Measurements from ENCODE around the gene DCAF11.
"Not testable (repeated sequence)": the region's sequence is repeated elsewhere in the genome, so short reads cannot be mapped to it uniquely, and the experiment has no call there.

DCAF11 gene

GRCh38 chr14:24096545-24097181 lies 17.9 kb upstream of the DCAF11 start:
- no peak for DNase-seq (ENCODE audit: low read depth in 2 of 2)

GRCh38 chr14:24098229-24098926 lies 16.2 kb upstream of the DCAF11 start:
- DNase-seq (ENCODE audit: low read depth in 2 of 2), result no peak

DNA sequence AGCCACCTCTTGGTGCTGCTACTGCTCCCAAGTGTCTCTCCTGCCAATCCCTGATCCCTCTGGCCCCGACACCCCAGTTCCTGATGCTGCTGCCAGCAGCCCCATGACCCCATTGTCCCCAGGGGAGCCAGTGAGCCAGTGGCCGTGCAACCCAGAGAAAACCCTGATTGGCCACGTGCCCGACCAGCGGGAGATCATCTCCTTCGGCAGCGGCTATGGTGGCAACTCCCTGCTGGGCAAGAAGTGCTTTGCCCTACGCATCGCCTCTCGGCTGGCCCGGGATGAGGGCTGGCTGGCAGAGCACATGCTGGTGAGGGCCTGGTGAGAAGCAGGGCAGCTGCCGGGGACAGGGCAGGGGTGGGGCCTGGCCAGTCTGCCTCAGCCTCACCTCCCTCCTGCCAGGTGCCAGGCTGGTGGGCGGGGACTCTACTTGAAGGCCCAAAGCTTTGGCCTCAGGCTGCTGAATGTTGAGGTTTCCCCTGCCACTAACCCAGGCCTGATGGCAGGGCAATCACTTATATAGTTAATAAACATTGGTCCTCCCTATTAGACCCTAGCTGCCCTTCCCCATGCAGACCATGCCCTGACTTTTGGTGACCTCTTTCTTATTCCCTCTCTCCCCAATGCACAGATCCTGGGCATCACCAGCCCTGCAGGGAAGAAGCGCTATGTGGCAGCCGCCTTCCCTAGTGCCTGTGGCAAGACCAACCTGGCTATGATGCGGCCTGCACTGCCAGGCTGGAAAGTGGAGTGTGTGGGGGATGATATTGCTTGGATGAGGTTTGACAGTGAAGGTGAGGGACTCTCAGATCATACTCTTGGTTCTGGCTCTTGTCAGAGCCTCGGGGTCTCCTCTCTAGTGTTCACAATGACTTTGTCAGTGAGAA lies 15.4 kb upstream of the DCAF11 start:
- no peak for DNase-seq (ENCODE audit: low read depth in 2 of 2)

DNA sequence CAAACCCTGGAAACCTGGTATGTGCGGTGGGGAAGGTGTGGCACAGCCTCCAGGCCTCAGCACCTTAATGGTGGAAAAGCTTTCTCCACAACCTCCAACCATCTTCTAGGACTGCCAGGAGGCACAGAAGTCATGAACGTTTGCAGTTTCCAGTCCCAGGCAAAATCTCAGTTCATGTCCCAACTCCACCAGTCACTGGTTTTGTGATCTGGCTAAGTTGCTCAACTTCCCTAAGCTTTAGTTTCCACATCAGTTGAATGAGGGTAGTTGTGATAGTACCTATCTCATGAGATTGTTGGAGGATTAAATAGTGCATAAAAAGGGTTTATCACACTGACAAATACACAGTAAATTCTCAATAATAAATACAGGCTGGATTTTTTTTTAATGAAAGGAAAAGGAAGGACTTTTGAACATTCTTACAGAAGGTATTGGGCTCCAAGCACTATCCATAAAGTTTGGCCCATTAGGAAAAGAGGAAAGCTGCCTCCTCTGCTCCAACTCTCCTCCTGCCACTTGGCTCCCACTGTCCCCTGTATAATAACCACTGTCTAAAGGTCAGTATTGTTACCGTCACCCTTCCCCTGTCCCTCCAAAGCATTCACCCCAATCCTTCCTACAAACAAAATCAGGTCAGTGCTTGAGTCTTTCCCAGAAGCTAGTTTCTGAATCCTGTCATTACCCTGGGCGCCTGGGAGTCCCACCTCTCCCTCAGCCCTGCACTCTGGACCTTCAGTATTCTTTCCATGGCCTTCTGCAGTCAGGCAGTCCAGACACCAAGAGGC lies 14.2 kb upstream of the DCAF11 start:
- DNase-seq (ENCODE audit: low read depth in 2 of 2), result no peak

GRCh38 chr14:24100982-24101494 lies 13.5 kb upstream of the DCAF11 start:
- no peak for DNase-seq (ENCODE audit: low read depth in 2 of 2)

- DNase-seq (ENCODE audit: low read depth in 2 of 2), result no peak
Observed at GRCh38 chr14:24102357-24103048, 12.1 kb upstream of the DCAF11 start.

DNA sequence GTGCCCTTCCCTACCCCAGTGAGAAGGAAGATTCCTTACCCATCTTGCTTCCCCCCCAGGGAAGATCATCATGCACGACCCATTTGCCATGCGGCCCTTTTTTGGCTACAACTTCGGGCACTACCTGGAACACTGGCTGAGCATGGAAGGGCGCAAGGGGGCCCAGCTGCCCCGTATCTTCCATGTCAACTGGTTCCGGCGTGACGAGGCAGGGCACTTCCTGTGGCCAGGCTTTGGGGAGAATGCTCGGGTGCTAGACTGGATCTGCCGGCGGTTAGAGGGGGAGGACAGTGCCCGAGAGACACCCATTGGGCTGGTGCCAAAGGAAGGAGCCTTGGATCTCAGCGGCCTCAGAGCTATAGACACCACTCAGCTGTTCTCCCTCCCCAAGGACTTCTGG lies 11.1 kb upstream of the DCAF11 start:
- DNase-seq (ENCODE audit: low read depth in 2 of 2), result no peak

GRCh38 chr14:24105609-24106239 lies 8.9 kb upstream of the DCAF11 start:
- not testable (repeated sequence) for DNase-seq (ENCODE audit: low read depth in 2 of 2)

GRCh38 chr14:24106672-24107271 lies 7.8 kb upstream of the DCAF11 start:
- no peak for DNase-seq (ENCODE audit: low read depth in 2 of 2)

DNA sequence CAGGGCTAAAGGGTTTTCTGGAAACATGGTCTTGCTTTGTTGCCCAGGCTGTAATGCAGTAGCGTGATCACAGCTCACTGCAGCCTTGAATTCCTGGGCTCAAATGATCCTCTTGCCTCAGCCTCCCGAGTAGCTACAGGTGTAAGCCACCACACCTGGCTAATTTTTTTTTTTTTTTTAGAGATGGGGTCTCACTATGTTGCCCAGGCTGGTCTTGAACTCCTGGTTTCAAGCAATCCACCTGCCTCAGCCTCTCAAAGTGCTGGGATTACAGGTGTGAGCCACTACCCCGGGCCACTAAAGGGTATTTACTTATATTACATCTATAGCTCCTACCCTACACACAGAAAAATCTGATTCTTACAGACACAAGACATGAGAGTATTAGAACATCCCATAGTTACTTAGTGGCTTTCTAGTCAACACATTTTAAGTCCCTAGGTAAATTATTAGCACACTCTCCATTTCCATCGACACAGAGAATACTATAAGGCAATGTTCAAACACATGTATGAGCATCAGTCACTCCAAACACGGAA lies 6.2 kb upstream of the DCAF11 start:
- no peak for DNase-seq (ENCODE audit: low read depth in 2 of 2)

- no peak for DNase-seq (ENCODE audit: low read depth in 2 of 2)
Observed at GRCh38 chr14:24110060-24110459, 4.5 kb upstream of the DCAF11 start.

- DNase-seq (ENCODE audit: low read depth in 2 of 2), result no peak
Observed at GRCh38 chr14:24110523-24110922, 4.1 kb upstream of the DCAF11 start.

DNA sequence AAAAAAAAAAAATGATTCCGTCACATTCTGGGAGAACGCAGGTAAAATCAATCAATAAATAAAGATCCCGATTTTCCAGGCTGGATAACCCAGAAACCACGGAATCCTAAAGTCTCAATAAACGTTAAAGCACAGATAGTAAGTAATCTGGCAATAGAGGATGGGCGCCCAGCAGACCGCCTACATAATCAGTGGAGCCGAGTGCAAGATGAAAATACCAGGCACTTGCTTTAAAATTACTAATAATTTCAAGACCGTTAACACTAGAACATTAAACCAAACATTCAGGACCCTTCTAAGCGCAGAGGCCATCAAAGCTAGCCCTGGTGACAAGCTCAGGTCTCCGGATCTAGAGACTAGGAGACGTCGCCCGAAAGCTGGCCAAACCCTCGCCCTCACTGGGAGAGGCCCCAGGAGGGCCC lies 1.2 kb upstream of the DCAF11 start:
- DNase-seq (ENCODE audit: low read depth in 2 of 2), result no peak

DNA sequence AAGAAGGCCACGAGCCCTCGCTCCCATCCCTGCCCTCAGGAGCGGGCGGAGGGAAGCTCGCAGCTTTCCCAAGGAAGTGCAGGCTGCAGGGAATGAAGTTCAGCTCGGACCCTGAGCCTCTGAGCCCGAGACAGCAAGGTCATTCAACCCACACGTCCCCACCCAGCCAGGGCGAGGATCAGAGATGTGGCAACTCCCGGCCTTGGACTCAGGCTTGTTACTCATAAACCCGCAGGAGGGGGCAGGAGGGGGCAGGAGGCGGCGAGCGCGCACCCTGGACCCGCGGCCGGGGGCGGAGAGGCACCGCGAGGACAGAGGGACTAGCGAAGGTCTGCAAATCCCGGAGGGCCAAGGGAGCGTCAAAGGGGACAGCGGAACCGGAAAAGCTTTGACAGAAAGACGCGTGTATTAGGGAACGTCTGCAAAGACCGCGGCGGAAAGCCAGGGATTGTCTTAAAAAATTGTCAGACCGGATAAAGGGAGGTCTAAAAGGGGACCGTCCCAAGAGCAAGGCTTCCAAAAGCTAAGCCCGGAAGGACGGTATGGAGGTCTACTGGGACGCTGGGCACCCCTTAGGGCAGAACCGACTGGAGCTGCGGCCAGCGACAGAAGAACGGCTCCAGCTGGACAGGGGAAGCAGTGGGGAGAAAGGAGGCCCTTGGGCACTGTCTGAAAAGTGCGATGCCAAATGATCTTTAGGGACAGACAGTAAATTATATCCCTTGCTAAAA lies 611 bp upstream of the DCAF11 start:
- peak; percentile 44 to 58 for DNase-seq (ENCODE audit: low read depth in 2 of 2)

DNA sequence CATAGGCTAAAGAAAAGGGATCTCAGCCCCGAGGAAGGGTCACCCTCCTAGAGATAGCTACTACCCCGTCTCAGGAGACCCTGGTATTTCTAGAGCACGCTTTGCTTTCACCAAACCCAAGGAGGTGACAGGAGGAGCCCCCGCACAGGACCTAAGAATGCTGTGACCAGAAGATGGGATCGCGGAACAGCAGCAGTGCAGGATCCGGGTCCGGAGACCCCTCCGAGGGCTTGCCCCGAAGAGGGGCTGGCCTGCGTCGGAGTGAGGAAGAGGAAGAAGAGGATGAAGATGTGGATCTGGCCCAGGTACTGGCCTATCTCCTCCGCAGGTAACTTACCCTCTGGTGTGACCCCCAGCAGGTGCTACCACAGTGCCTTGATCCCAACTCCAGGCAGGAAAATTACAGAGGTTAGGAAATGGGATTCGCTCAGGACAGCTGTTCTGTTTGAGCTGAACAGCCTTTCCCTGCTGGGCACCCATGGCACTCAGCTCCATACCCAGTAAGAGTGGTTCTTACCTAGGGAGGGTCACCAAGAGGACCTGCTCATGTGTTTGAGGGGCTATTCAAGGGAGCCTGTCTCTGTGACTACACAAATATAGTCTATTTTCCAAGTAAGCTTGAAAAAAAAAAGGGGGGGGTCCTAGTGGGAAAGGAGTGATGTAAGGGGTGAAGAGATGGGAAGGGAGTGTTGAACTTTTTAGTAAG lies 998 bp downstream of the DCAF11 start:
- no peak for DNase-seq (ENCODE audit: low read depth in 2 of 2)

- DNase-seq (ENCODE audit: low read depth in 2 of 2), result no peak
Observed at GRCh38 chr14:24116128-24116814, 1.7 kb downstream of the DCAF11 start.

- DNase-seq (ENCODE audit: low read depth in 2 of 2), result no peak
Observed at GRCh38 chr14:24117179-24117578, 2.6 kb downstream of the DCAF11 start.

GRCh38 chr14:24119691-24120090 lies 5.1 kb downstream of the DCAF11 start:
- DNase-seq (ENCODE audit: low read depth in 2 of 2), result no peak
